CD4-positive, CD25-positive, alpha-beta regulatory T cell (primary cell): ENCODE measurements around the gene NCKAP1. TPM values are rescaled to one million over a fixed set of nuclear protein-coding genes. Genes with fewer than 3 reads are reported as not detected.
"Not testable (repeated sequence)": the region's sequence is repeated elsewhere in the genome, so short reads cannot be mapped to it uniquely, and the experiment has no call there.

Source experiments
- ATAC-seq, 2 donors: fragments of 150-1000 bp; cut with Tn5 transposase; one replicate each; pipeline ENCODE4 v1.10.0; 2021; ENCODE audit warnings: low read depth in 2 of 2, moderate number of reproducible peaks in 2 of 2, moderate library complexity in 1 of 2
- DNase-seq, 3 donors: peaks; one replicate each; pipeline versions ENCODE4 v3.0.0 to v3.0.0-alpha.2; 2012 to 2022; ENCODE audit warnings: mixed read lengths in 1 of 3
- H3K27ac ChIP-seq: one replicate; pipeline ENCODE4 v1.7.0; 2013; ENCODE audit warnings: mild to moderate bottlenecking, low read length; ENCODE audit not compliant: insufficient read depth, poor library complexity, severe bottlenecking
- H3K27me3 ChIP-seq: one replicate; pipeline ENCODE4 v1.7.0; 2013; ENCODE audit warnings: low read length; ENCODE audit not compliant: control insufficient read depth, insufficient read depth
- H3K36me3 ChIP-seq: one replicate; pipeline ENCODE4 v1.7.0; 2013; ENCODE audit warnings: mild to moderate bottlenecking, low read length, moderate library complexity; ENCODE audit not compliant: control insufficient read depth, insufficient read depth
- H3K4me1 ChIP-seq: 2 replicates; pipeline ENCODE4 v1.7.0; 2013; ENCODE audit warnings: mild to moderate bottlenecking, low read length; ENCODE audit not compliant: insufficient read depth, control insufficient read depth, poor library complexity, severe bottlenecking
- H3K4me3 ChIP-seq: one replicate; pipeline ENCODE4 v1.7.0; 2013; ENCODE audit warnings: low read depth, mild to moderate bottlenecking, low read length, moderate library complexity
- H3K9me3 ChIP-seq, 2 experiments: 1 replicate in 1 of 2; 2 replicates in 1 of 2; pipeline ENCODE4 v1.7.0; 2013; ENCODE audit warnings: low read length in 2 of 2, mild to moderate bottlenecking in 1 of 2, moderate library complexity in 1 of 2; ENCODE audit not compliant: control insufficient read depth in 2 of 2
- H3K27ac Mint-ChIP-seq, 3 donors: one replicate each; pipeline ENCODE4 v1.8.0; 2020 to 2022; ENCODE audit warnings: mild to moderate bottlenecking in 3 of 3, mixed read lengths in 3 of 3, moderate library complexity in 2 of 3
- H3K27me3 Mint-ChIP-seq: one replicate; pipeline ENCODE4 v1.8.0; 2022; ENCODE audit warnings: mild to moderate bottlenecking, mixed read lengths
- H3K36me3 Mint-ChIP-seq: one replicate; pipeline ENCODE4 v1.8.0; 2020; ENCODE audit warnings: mixed read lengths
- H3K4me1 Mint-ChIP-seq, 4 donors: one replicate each; pipeline ENCODE4 v1.8.0; 2020 to 2022; ENCODE audit warnings: mixed read lengths in 4 of 4, mild to moderate bottlenecking in 1 of 4
- H3K4me3 Mint-ChIP-seq, 4 donors: one replicate each; pipeline ENCODE4 v1.8.0; 2020 to 2022; ENCODE audit warnings: mild to moderate bottlenecking in 4 of 4, mixed read lengths in 4 of 4, moderate library complexity in 3 of 4
- H3K9me3 Mint-ChIP-seq, 7 donors: one replicate each; pipeline ENCODE4 v1.8.0; 2020 to 2022; ENCODE audit warnings: mixed read lengths in 7 of 7, mild to moderate bottlenecking in 3 of 7, moderate library complexity in 2 of 7
- polyA plus RNA-seq, 4 donors: library from polyadenylated mRNA; unstranded; fragments of 300-500 nt; fragmentation: Illumina TruSeq; gene quantifications; one replicate each; pipeline ENCODE4 v1.2.3, GENCODE V29; 2021
- total RNA-seq: library from RNA; stranded (reverse); gene quantifications from one replicate; pipeline ENCODE4 v1.2.3, GENCODE V29; 2022

Gene NCKAP1
- total and polyA plus RNA-seq, 5 donors from 2014 or later: 0.64 to 5.7 (median 1.1) TPM

DNA sequence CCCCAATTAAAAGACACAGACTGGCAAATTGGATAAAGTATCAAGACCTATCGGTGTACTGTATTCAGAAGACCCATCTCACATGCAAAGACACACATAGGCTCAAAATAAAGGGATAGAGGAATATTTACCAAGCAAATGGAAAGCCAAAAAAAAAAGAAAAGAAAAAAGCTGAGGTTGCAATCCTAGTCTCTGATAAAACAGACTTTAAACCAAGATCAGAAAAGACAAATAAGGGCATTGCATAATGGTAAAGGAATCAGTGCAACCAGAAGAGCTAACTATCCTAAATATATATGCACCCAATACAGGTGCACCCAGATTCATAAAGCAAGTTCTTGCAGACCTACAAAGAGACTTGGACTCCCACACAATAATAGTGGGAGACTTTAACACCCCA lies 161.6 kb downstream of the NCKAP1 start:
- H3K4me1 ChIP-seq, H3K4me3 ChIP-seq, H3K27ac Mint-ChIP-seq, ATAC-seq, H3K36me3 Mint-ChIP-seq, H3K4me3 Mint-ChIP-seq, H3K27ac ChIP-seq, H3K4me1 Mint-ChIP-seq, H3K27me3 ChIP-seq, DNase-seq, H3K36me3 ChIP-seq, H3K27me3 Mint-ChIP-seq, H3K9me3 ChIP-seq: not testable (repeated sequence)
- peaks cover 4 to 25% (median 11%) of the 10 kb centered on the region in 7 donors for H3K9me3 Mint-ChIP-seq

DNA sequence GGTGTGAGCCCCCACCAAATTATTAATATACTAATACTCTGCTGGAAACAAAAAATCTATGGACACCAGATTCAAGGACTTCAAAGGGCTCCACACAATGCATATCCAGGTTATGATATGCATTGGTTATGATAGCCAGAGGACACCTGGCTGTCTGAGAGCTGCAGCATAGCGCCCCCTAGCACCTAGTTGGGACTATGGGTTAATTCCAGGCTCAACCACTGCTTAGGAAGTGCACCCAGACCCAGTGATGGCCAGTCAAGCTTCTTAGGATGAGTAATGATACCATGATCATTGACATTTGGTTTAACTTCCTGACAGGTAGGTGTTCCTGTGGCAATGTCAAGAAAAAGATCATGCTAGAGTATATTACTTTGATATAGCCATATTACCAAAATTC lies 168.0 kb downstream of the NCKAP1 start:
- no peaks in the 10 kb centered on the region for H3K36me3 Mint-ChIP-seq
- Histone ChIP-seq H3K9me3 (no peaks in the 10 kb centered on the region), H3K27me3 (peaks cover 19% of the 10 kb centered on the region), H3K27ac (no peak overlapping the region), H3K4me1 (no peaks in the 10 kb centered on the region), H3K4me3 (no peak overlapping the region), H3K36me3 (no peaks in the 10 kb centered on the region)
- DNase-seq (peak in 1 of 3 donors; percentile 10), ATAC-seq (no peak)
- H3K27ac Mint-ChIP-seq: no peak overlapping the region
- peaks cover 0 to 17% (median 6%) of the 10 kb centered on the region in 4 donors for H3K4me1 Mint-ChIP-seq
- peaks cover 44% of the 10 kb centered on the region for H3K27me3 Mint-ChIP-seq
- H3K4me3 Mint-ChIP-seq: no peak overlapping the region
- H3K9me3 Mint-ChIP-seq: peaks cover 0 to 11% (median 5%) of the 10 kb centered on the region in 7 donors

DNA sequence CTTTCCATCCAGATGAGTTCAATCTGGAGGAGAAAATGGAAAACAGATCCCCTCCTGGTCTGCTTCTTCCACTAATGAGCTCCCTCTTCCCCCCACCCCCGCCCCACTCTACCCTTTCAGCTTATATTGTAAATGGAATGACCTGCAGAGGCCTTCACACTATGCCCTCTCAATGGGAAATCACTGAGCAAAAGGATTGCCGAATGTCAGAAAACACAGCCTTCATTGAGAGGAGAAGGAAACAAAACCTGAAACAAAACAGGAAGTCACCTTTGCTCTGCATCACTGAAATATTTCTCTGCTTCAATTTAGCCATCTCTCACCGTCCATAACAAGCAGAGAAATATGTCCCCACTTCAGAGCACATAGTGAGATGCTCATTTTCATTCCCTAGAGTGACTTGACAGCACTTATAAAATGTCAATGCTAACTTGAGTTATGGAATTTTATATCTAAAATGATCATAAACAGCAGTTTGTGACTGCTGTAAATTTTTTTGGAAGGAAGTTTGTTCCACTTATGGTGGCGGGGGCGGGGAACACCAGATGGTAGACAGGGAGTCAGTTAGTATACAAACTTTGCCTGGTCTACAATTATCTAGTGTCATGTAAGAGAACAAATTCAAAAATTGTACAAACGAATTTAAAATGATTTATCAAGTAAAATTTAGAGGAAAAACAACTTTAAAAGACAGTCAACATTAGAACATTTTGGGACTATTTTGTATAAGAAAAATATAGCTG lies 170.0 kb downstream of the NCKAP1 start:
- Mint-ChIP-seq H3K4me3 (no peak overlapping the region), H3K36me3 (no peaks in the 10 kb centered on the region), H3K4me1 (peaks cover 5 to 17% (median 6%) of the 10 kb centered on the region in 4 donors), H3K9me3 (peaks cover 0 to 6% (median 2%) of the 10 kb centered on the region in 7 donors), H3K27ac (no peak overlapping the region), H3K27me3 (peaks cover 53% of the 10 kb centered on the region)
- H3K36me3 ChIP-seq: no peaks in the 10 kb centered on the region
- no peaks in the 10 kb centered on the region for H3K4me1 ChIP-seq
- H3K4me3 ChIP-seq: no peak overlapping the region
- no peaks in the 10 kb centered on the region for H3K9me3 ChIP-seq
- peak in 1 of 3 donors; percentile 3 for DNase-seq
- ATAC-seq: no peak
- H3K27ac ChIP-seq: no peak overlapping the region
- peaks cover 19% of the 10 kb centered on the region for H3K27me3 ChIP-seq

DNA sequence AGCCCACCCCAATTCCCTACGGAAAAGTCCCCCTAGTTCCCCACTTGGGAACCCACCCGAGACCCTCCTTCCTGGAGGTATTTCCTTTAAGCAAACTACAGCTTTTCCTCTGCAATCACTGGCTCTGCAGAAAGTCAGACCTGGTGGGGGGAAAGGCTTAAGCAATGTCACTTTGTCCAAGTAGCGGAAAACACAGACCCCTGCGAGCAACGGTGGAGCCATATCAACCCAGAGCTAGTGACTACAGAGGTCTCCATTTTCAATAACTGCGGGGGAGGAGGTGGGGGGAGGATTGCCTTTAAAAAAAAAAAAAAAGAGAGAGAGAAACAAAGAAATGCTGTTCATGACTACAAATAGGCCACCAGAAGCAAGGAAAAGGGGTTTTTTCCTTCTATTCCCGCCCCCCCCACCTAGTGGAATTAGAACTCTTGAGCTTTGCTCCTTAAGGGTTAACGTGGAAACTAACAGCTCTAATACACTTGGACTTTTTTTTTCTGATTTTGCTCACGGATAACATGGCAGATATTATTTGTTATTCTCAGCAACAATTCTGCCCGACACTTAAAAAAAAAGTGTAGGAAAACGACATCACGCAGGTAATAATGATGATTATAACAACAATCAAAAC lies 170.7 kb downstream of the NCKAP1 start:
- peaks cover 5 to 17% (median 6%) of the 10 kb centered on the region in 4 donors for H3K4me1 Mint-ChIP-seq
- H3K27ac Mint-ChIP-seq: no peak overlapping the region
- peaks cover 0 to 6% (median 2%) of the 10 kb centered on the region in 7 donors for H3K9me3 Mint-ChIP-seq
- no peak overlapping the region for H3K4me3 ChIP-seq
- ATAC-seq (no peak), DNase-seq (no peak)
- H3K9me3 ChIP-seq: no peaks in the 10 kb centered on the region
- no peak overlapping the region for H3K27ac ChIP-seq
- H3K27me3 ChIP-seq: peaks cover 19% of the 10 kb centered on the region
- H3K27me3 Mint-ChIP-seq: peaks cover 53% of the 10 kb centered on the region
- no peaks in the 10 kb centered on the region for H3K4me1 ChIP-seq
- no peak overlapping the region for H3K4me3 Mint-ChIP-seq
- H3K36me3 Mint-ChIP-seq: no peaks in the 10 kb centered on the region
- H3K36me3 ChIP-seq: no peaks in the 10 kb centered on the region

DNA sequence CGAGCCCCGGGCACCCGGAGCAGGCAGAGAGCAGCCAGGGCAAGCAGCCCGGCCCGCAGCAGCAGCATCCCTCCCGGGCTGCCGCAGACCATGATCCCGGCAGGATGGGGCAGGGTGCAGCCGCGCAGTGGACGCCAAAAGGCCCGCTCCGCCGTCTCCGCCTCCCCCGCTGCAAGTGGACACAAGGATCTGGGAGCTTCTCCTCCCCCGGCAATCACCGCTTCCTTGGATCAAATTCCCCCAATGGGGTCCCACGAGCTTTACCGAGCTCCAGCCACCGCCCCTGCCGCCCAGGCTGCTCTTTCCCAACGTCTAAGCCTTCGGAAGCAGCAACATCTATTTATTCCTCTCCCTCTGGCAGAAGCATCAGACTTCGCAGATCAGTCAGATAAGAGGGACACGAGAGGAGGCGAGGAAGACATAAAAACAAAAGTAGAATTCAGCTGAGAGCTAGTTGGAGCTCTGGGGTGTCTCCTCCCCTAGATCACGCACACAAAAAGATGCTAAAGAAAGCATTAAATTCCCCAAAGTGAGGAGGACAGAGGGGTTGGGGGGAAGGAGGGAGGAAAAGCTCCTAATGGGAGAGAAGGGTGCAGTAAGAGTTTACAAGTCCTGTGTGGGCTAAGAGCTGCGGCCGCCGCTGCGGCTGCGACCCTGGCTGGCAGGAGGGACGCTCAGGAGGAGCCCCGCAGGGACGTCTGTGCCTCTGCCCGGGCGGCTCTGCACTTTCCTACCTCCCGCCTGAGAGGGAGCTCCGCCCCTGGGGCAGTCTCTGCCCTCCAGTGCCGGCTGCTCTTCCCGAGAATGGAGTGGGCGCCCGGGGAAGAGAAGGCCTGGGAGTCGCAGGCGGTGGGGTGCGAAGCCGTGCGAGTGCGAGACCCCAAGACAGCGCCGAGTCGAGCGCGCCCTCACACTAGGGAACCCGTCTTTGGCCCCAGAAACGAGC lies 171.5 kb downstream of the NCKAP1 start, which contains the start of gene FRZB:
TSS of gene FRZB (minus strand) at position 177 of the 946 bp plus-strand sequence. CDS start at position 92, 85 bp downstream.
- Mint-ChIP-seq H3K36me3 (no peaks in the 10 kb centered on the region), H3K4me1 (peaks cover 5 to 17% (median 6%) of the 10 kb centered on the region in 4 donors), H3K27ac (peak within 1 kb of the TSS in 1 of 3 donors; percentile 43), H3K9me3 (peaks cover 0 to 2% (median 1%) of the 10 kb centered on the region in 7 donors), H3K27me3 (peaks cover 51% of the 10 kb centered on the region), H3K4me3 (peak within 1 kb of the TSS in 2 of 4 donors; percentile 73 to 75)
- Histone ChIP-seq H3K27ac (no peak within 1 kb of the TSS), H3K9me3 (no peaks in the 10 kb centered on the region), H3K36me3 (no peaks in the 10 kb centered on the region), H3K4me3 (no peak within 1 kb of the TSS), H3K4me1 (no peaks in the 10 kb centered on the region), H3K27me3 (peaks cover 19% of the 10 kb centered on the region)
- ATAC-seq: no peak
- peak in 1 of 3 donors; percentile 0 for DNase-seq

DNA sequence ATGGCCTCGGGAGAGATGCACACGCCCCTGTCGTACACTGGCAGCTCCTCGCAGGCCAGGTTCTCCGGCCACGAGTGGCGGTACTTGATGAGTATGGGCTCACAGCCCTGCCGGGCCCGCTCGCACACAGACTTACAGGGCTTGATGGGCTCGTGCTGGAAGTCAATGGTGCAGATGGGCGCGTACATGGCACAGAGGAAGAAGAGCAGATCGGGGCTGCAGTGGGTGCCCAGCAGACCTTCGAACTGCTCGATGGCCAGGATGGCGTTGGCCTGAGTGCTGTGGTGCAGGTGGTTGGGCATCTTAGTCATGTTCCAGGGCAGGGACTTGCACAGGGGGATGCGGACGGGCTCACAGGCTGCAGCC lies 172.2 kb downstream of the NCKAP1 start:
- Mint-ChIP-seq H3K4me1 (peaks cover 5 to 17% (median 6%) of the 10 kb centered on the region in 4 donors), H3K27me3 (peaks cover 53% of the 10 kb centered on the region), H3K9me3 (peaks cover 0 to 2% (median 0%) of the 10 kb centered on the region in 7 donors), H3K36me3 (no peaks in the 10 kb centered on the region), H3K4me3 (peak overlapping the region in 2 of 4 donors; percentile 50 to 64), H3K27ac (no peak overlapping the region)
- ATAC-seq: peak in 1 of 2 donors; percentile 22
- H3K4me3 ChIP-seq: no peak overlapping the region
- H3K27me3 ChIP-seq: peaks cover 19% of the 10 kb centered on the region
- no peaks in the 10 kb centered on the region for H3K4me1 ChIP-seq
- DNase-seq: peak in 1 of 3 donors; percentile 1
- H3K36me3 ChIP-seq: no peaks in the 10 kb centered on the region
- no peaks in the 10 kb centered on the region for H3K9me3 ChIP-seq
- no peak overlapping the region for H3K27ac ChIP-seq

DNA sequence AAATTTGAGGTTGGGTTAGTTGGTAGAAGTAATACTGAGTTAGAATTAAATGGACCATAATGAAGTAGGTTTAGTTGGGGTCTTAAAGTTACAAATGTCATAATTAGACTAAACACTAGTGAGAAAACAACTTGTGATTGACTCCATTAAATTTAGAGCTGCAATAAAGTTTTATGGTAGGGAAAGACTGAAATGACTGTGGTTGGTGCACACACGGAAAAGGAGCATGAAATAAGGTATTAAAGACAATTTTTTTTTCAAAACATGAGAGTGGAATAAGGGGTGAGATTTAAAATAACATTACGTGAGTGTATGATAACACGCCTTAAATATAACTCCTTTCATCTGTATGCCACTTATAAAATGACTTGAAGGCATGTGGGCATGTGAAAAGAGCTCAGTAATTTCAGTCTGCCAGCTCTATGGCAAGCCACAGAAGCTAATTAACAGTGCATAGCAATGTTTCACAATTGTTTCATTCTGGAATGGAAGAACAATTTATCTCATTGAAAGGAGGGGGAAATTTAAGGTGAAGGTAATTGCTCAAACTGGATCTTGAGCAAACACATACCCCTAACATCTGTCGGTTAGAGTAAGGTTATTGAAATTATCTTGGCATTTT lies 173.2 kb downstream of the NCKAP1 start:
- no peaks in the 10 kb centered on the region for H3K36me3 ChIP-seq
- no peak overlapping the region for H3K4me3 Mint-ChIP-seq
- DNase-seq: no peak
- no peaks in the 10 kb centered on the region for H3K4me1 ChIP-seq
- H3K4me3 ChIP-seq: no peak overlapping the region
- H3K9me3 Mint-ChIP-seq: peaks cover 0 to 2% (median 1%) of the 10 kb centered on the region in 7 donors
- peaks cover 19% of the 10 kb centered on the region for H3K27me3 ChIP-seq
- ATAC-seq: no peak
- no peaks in the 10 kb centered on the region for H3K9me3 ChIP-seq
- H3K36me3 Mint-ChIP-seq: no peaks in the 10 kb centered on the region
- peaks cover 5 to 17% (median 6%) of the 10 kb centered on the region in 4 donors for H3K4me1 Mint-ChIP-seq
- no peak overlapping the region for H3K27ac Mint-ChIP-seq
- H3K27me3 Mint-ChIP-seq: peaks cover 53% of the 10 kb centered on the region
- no peak overlapping the region for H3K27ac ChIP-seq
